Kidney tubule cell (primary cell): Measurements from ENCODE around the gene IQCN.

ENCODE experiments used
- DNase-seq: peaks from one replicate; pipeline ENCODE4 v3.0.0-alpha.2; 2018; ENCODE audit warnings: low spot score

The IQCN gene

GRCh38 chr19:18286973-18287635, 12.9 kb upstream of the IQCN start:
- DNase-seq = no peak

- no peak for DNase-seq
Measured at GRCh38 chr19:18284712-18285360, 10.6 kb upstream of the IQCN start.

- DNase-seq = no peak
Measured at GRCh38 chr19:18283338-18283737, 9.1 kb upstream of the IQCN start.

GRCh38 chr19:18282788-18283141, 8.5 kb upstream of the IQCN start:
- no peak for DNase-seq

GRCh38 chr19:18282021-18282787, 8.0 kb upstream of the IQCN start:
- DNase-seq = peak; percentile 74

GRCh38 chr19:18281082-18282020, 7.1 kb upstream of the IQCN start, which contains the start of gene JUND:
JUND (minus strand) TSS chr19:18281622; CDS start chr19:18281484, 138 bp downstream.
- peak; percentile 99 for DNase-seq

- DNase-seq = peak; percentile 83
Measured at GRCh38 chr19:18280247-18281081, 6.2 kb upstream of the IQCN start.

- DNase-seq = peak; percentile 95
Measured at GRCh38 chr19:18279516-18280246, 5.4 kb upstream of the IQCN start.

- no peak for DNase-seq
Measured at GRCh38 chr19:18279266-18279515, 4.9 kb upstream of the IQCN start.

GRCh38 chr19:18278521-18279265, 4.4 kb upstream of the IQCN start:
- peak; percentile 37 for DNase-seq

GRCh38 chr19:18274781-18275356, 617 bp upstream of the IQCN start:
- peak; percentile 90 for DNase-seq

- no peak for DNase-seq
Measured at GRCh38 chr19:18273561-18274218, 562 bp downstream of the IQCN start.

GRCh38 chr19:18271433-18271841, 2.8 kb downstream of the IQCN start:
- no peak for DNase-seq

- no peak for DNase-seq
Measured at GRCh38 chr19:18270326-18270725, 3.9 kb downstream of the IQCN start.

GRCh38 chr19:18269070-18269723, 5.1 kb downstream of the IQCN start:
- DNase-seq = no peak

- no peak for DNase-seq
Measured at GRCh38 chr19:18266771-18267686, 7.2 kb downstream of the IQCN start.

- DNase-seq = no peak
Measured at GRCh38 chr19:18265582-18265981, 8.7 kb downstream of the IQCN start.
